ENCODE data around the gene NCOA3.

NCOA3 gene

GRCh38 chr20:47533518-47534062, 31.9 kb downstream of the NCOA3 start:
- no peak for TF ChIP-seq PATZ1 (CRISPR knock-in tag; IDR thresholded peaks at IDR 0.05; ENCODE audit: borderline replicate concordance)
- TF ChIP-seq GLIS3 (CRISPR knock-in tag; IDR thresholded peaks at IDR 0.05), result no peak
- TF ChIP-seq ZFP3 (CRISPR knock-in tag; IDR thresholded peaks at IDR 0.05), result no peak
- TF ChIP-seq BACH2 (CRISPR knock-in tag; IDR thresholded peaks at IDR 0.05; ENCODE audit: borderline replicate concordance), result no peak
- no peak for TF ChIP-seq ZFP30 (CRISPR knock-in tag; IDR thresholded peaks at IDR 0.05)
- TF ChIP-seq ARNTL (CRISPR knock-in tag; IDR thresholded peaks at IDR 0.05; ENCODE audit: borderline replicate concordance, low read depth), result no peak
- TF ChIP-seq TOX (CRISPR knock-in tag; IDR thresholded peaks at IDR 0.05; ENCODE audit: borderline replicate concordance), result no peak
- TF ChIP-seq OSR1 (CRISPR knock-in tag; IDR thresholded peaks at IDR 0.05), result no peak
- TF ChIP-seq CSRNP3 (CRISPR knock-in tag; IDR thresholded peaks at IDR 0.05), result no peak
- TF ChIP-seq CSDC2 (CRISPR knock-in tag; IDR thresholded peaks at IDR 0.05), result no peak
- TF ChIP-seq ZC3H10 (CRISPR knock-in tag; IDR thresholded peaks at IDR 0.05), result no peak
- no peak for TF ChIP-seq TSHZ2 (CRISPR knock-in tag; IDR thresholded peaks at IDR 0.05)
- no peak for TF ChIP-seq CREB5 (CRISPR knock-in tag; IDR thresholded peaks at IDR 0.05; ENCODE audit: low read depth)
- no peak for TF ChIP-seq ESRRG (CRISPR knock-in tag; IDR thresholded peaks at IDR 0.05)
- no peak for TF ChIP-seq ISL1 (CRISPR knock-in tag; IDR thresholded peaks at IDR 0.05)
- TF ChIP-seq ZNF8 (CRISPR knock-in tag; IDR thresholded peaks at IDR 0.05), result no peak
- no peak for ATAC-seq

- ATAC-seq, result no peak
- TF ChIP-seq ZFP3 (CRISPR knock-in tag; IDR thresholded peaks at IDR 0.05) (no peak), ZNF70 (CRISPR knock-in tag; IDR thresholded peaks at IDR 0.05) (no peak), POU6F1 (CRISPR knock-in tag; IDR thresholded peaks at IDR 0.05; ENCODE audit: borderline replicate concordance, low read depth) (no peak), TOX (CRISPR knock-in tag; IDR thresholded peaks at IDR 0.05; ENCODE audit: borderline replicate concordance) (no peak), PPARA (CRISPR knock-in tag; IDR thresholded peaks at IDR 0.05; ENCODE audit: borderline replicate concordance) (no peak), RARB (CRISPR knock-in tag; IDR thresholded peaks at IDR 0.05) (no peak), CSDC2 (CRISPR knock-in tag; IDR thresholded peaks at IDR 0.05) (no peak), OSR1 (CRISPR knock-in tag; IDR thresholded peaks at IDR 0.05) (no peak), PATZ1 (CRISPR knock-in tag; IDR thresholded peaks at IDR 0.05; ENCODE audit: borderline replicate concordance) (no peak), ISL1 (CRISPR knock-in tag; IDR thresholded peaks at IDR 0.05) (no peak), ZNF8 (CRISPR knock-in tag; IDR thresholded peaks at IDR 0.05) (no peak), BACH2 (CRISPR knock-in tag; IDR thresholded peaks at IDR 0.05; ENCODE audit: borderline replicate concordance) (no peak), CSRNP3 (CRISPR knock-in tag; IDR thresholded peaks at IDR 0.05) (no peak), SNAI2 (CRISPR knock-in tag; IDR thresholded peaks at IDR 0.05) (no peak), GLIS3 (CRISPR knock-in tag; IDR thresholded peaks at IDR 0.05) (no peak), ESRRG (CRISPR knock-in tag; IDR thresholded peaks at IDR 0.05) (no peak), TSHZ2 (CRISPR knock-in tag; IDR thresholded peaks at IDR 0.05) (no peak), TCF4 (CRISPR knock-in tag; IDR thresholded peaks at IDR 0.05; ENCODE audit: borderline replicate concordance) (no peak), ZFP30 (CRISPR knock-in tag; IDR thresholded peaks at IDR 0.05) (no peak), ZC3H10 (CRISPR knock-in tag; IDR thresholded peaks at IDR 0.05) (no peak)
These were observed 32.7 kb downstream of the NCOA3 start for GRCh38 chr20:47534405-47534804.
